ENCODE results near the gene LCOR.
"Not testable (repeated sequence)": the region's sequence is repeated elsewhere in the genome, so short reads cannot be mapped to it uniquely, and the experiment has no call there.

DNA sequence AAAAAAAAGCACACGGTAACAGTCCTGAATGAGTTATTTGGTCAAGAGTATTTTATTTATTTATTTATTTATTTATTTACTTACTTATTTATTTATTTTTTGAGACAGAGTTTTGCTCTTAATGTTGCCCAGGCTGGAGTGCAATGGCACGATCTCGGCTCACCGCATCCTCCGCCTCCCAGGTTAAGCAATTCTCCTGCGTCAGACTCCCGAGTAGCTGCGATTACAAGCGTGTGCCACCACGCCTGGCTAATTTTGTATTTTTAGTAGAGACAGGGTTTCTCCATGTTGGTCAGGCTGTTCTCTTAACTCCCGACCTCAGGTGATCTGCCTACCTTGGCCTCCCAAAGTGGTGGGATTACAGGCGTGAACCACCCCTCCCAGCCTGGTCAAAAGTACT lies 15.3 kb downstream of the LCOR start:
- TF ChIP-seq, protein P1, sequence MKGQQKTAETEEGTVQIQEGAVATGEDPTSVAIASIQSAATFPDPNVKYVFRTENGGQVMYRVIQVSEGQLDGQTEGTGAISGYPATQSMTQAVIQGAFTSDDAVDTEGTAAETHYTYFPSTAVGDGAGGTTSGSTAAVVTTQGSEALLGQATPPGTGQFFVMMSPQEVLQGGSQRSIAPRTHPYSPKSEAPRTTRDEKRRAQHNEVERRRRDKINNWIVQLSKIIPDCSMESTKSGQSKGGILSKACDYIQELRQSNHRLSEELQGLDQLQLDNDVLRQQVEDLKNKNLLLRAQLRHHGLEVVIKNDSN (CRISPR knock-in tag; IDR thresholded peaks at IDR 0.05), result not testable (repeated sequence)
- TF ChIP-seq, protein P2, sequence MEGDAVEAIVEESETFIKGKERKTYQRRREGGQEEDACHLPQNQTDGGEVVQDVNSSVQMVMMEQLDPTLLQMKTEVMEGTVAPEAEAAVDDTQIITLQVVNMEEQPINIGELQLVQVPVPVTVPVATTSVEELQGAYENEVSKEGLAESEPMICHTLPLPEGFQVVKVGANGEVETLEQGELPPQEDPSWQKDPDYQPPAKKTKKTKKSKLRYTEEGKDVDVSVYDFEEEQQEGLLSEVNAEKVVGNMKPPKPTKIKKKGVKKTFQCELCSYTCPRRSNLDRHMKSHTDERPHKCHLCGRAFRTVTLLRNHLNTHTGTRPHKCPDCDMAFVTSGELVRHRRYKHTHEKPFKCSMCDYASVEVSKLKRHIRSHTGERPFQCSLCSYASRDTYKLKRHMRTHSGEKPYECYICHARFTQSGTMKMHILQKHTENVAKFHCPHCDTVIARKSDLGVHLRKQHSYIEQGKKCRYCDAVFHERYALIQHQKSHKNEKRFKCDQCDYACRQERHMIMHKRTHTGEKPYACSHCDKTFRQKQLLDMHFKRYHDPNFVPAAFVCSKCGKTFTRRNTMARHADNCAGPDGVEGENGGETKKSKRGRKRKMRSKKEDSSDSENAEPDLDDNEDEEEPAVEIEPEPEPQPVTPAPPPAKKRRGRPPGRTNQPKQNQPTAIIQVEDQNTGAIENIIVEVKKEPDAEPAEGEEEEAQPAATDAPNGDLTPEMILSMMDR (IDR thresholded peaks at IDR 0.05), result not testable (repeated sequence)
- TF ChIP-seq NR1H2 (CRISPR knock-in tag; IDR thresholded peaks at IDR 0.05); SMAD3 (CRISPR knock-in tag; IDR thresholded peaks at IDR 0.05; ENCODE audit: borderline replicate concordance); JUN (CRISPR knock-in tag; IDR thresholded peaks at IDR 0.05); CREB1 (CRISPR knock-in tag; IDR thresholded peaks at IDR 0.05); NFYB (CRISPR knock-in tag; conservative IDR thresholded peaks at IDR 0.05; ENCODE audit: low read depth); ZNF121 (CRISPR knock-in tag; IDR thresholded peaks at IDR 0.05); SP1 (CRISPR knock-in tag; conservative IDR thresholded peaks at IDR 0.05): not testable (repeated sequence)
- TF ChIP-seq, protein P3, sequence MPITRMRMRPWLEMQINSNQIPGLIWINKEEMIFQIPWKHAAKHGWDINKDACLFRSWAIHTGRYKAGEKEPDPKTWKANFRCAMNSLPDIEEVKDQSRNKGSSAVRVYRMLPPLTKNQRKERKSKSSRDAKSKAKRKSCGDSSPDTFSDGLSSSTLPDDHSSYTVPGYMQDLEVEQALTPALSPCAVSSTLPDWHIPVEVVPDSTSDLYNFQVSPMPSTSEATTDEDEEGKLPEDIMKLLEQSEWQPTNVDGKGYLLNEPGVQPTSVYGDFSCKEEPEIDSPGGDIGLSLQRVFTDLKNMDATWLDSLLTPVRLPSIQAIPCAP (CRISPR knock-in tag; IDR thresholded peaks at IDR 0.05), result not testable (repeated sequence)
- TF ChIP-seq, protein P4, sequence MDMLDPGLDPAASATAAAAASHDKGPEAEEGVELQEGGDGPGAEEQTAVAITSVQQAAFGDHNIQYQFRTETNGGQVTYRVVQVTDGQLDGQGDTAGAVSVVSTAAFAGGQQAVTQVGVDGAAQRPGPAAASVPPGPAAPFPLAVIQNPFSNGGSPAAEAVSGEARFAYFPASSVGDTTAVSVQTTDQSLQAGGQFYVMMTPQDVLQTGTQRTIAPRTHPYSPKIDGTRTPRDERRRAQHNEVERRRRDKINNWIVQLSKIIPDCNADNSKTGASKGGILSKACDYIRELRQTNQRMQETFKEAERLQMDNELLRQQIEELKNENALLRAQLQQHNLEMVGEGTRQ (CRISPR knock-in tag; IDR thresholded peaks at IDR 0.05), result not testable (repeated sequence)
